Urothelium cell line (cell line): ENCODE measurements around the gene DCLK2.
"Not testable (repeated sequence)": the region's sequence is repeated elsewhere in the genome, so short reads cannot be mapped to it uniquely, and the experiment has no call there.

Experiments used
- DNase-seq: peaks from one replicate; pipeline ENCODE4 v3.0.0; 2011; ENCODE audit warnings: low spot score, mixed read lengths
- FAIRE-seq: peaks from 2 replicates; lab custom pipeline; 2011; peaks lifted over from hg19 to GRCh38; lab: Jason Lieb, UNC

The DCLK2 gene

DNA sequence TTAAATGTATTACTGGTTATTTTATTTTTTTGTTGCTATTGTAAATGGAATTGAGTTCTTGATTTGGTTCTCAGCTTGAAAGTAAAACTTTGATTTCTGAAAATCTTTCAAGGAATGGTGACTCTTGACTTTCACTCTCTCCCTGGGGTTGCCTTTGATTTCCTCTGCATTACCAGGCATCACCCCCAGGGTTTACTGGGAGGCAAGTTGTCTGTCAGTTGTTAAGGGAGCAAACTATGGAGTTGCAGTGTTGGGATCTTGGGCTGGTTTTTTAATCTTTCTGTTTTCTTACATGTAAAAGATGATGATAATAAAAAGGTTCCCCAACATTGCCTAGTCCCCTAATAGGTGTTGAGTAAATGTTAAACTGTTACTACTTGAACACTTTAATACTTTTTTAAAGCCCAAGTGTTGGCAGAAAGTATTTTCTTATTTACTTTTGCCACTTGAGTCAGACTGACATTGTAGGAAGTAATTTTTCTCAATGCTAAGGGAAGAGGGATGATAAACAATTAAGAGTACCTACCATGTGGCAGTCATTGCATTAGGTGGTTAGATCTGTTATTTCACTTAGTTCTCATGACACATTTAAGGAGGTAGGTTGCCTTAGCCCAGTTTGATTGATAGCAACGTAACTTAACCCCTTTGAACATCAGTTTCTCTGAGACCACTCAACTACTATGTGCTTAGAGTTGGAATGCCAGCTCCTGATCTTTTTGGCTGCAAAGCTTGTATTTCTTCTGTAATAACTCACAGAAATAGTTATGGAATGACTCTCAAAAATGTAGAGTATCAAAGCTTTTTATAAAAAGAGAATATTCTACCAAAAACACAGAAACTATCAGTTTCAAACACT lies 67.1 kb downstream of the DCLK2 start:
- FAIRE-seq = no peak
- no peak for DNase-seq

DNA sequence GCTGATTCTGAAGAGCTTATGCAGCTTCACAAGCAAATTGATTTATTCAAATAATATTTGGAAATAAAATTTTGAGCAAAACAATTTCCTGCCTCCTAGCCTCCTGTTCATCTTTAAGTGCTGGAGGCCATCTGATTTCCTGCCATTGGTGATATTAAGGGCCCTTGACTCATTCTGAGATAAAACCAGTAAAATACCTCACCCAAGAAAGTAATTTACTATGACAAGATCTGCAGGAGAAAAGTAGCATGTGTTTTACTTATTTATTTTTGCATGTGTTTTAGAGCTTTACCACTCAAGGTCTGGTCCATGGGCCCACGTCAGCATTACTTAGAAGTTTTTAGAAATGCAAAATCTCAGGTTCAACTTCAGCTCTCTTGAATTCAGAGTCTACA lies 67.7 kb downstream of the DCLK2 start:
- DNase-seq = no peak
- FAIRE-seq = no peak

DNA sequence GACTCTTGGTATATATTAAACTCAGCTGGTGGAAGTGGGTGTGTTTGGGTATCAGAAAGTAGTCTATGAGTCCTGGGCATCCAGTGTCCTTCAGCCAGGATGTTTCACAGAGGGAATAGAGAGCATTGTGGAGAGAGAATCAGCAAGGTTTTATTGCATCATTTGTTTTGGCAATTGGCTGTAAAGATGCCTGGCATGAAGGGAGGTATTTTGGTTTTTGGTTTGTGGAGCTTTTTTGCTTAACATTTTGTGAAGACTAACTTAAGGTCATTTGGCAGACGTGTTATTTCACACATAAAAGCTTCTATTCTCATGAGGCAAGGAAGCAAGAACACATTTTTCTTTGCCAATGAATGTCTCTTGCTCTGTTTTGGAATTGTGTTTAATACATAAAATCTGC lies 71.1 kb downstream of the DCLK2 start:
- FAIRE-seq = no peak
- DNase-seq = no peak

DNA sequence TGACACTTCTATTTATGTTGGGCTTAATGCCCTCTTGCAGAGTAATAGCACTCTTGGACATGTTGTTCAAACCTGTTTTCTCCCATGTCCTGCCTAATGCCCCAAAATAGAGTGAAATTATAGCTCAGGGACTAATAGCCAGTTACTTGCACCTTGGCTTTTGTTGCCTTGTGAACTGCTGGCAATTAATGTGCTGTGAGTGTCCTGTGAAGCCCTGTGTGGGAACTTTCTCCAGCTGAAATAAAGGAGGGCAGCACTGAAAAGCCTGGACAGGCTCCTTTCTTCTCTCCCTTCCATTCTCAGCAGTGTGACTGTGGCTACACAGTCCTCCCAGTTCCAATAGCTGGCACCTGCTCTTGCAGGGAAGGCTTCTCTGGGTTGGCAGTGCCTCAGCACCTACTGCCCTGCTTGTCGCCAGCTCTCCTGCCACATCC lies 72.4 kb downstream of the DCLK2 start:
- no peak for DNase-seq
- no peak for FAIRE-seq

DNA sequence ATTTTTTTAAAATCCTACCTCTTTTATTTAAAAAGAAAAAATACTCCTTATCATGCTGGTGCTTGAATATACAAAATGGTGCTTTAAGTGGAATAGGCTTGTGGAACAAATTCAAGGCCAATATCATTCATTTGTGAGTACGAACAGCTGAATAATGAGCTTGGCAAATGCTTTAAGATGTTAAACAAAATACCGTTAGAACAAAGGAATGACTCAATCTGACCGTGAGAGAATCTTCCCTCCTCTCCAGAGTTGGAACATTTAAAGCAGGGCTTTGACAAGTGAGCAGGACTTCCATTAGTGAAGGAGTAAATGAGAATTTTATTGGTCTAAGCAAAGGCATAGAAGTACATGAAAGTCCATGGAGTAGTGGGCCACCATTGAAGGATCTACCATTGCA lies 74.5 kb downstream of the DCLK2 start:
- no peak for DNase-seq

DNA sequence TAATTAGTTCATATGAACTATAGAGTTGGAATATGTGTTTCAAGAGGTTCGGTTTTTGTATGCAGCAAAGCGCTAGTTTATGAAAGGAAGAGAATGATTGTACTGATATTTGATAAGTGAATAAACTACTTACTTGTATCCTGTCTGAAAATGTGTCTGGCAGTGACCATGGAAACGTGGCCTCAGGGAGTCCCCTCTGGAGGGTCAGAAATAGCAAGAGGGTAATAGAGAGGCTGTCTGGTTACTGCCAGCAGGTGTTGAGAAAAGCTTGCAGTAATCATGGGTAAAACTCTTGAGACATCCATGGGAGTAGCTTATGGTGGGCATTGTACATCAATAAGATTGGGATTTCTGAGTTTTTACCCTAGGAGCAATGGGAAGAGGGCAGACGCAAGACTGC lies 77.1 kb downstream of the DCLK2 start:
- DNase-seq (no peak), FAIRE-seq (no peak)

More for the DNA sequence above, 74.5 kb downstream of the DCLK2 start:
- FAIRE-seq = no peak

DNA sequence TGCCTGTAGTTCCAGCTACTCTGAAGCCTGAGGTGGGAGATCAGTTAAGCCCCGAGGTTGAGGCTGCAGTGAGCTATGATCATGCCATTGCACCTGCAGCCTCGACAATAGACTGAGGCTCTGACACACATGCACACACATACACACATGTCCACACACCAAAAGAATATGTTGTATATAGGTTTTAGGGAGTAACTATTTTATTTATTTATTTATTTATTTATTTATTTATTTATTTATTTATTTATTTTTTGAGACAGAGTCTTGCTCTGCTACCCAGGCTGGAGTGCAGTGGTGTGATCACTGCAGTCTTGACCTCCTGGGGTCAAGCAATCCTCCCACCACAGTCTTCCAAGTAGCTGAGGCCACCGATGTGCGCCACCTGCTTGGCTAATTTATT lies 78.3 kb downstream of the DCLK2 start:
- FAIRE-seq = no peak
- DNase-seq = no peak

DNA sequence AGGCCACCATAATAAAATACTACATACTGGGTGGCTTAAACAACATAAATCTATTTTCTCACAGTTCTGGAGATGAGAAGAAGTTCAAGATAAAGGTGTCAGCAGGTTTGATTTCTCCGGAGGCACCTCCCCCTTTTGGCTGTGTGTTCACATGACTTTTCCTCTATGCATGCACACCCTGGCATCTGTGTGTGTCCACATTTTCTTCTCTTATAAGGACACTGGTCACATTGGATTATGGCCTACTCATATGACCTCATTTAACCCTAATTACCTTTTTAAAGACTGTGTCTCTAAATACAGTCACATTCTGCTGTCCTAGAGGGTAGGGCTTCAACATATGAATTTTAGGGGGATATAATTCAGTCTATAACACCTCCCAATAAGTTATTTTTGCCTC lies 79.8 kb downstream of the DCLK2 start:
- DNase-seq = no peak
- no peak for FAIRE-seq

DNA sequence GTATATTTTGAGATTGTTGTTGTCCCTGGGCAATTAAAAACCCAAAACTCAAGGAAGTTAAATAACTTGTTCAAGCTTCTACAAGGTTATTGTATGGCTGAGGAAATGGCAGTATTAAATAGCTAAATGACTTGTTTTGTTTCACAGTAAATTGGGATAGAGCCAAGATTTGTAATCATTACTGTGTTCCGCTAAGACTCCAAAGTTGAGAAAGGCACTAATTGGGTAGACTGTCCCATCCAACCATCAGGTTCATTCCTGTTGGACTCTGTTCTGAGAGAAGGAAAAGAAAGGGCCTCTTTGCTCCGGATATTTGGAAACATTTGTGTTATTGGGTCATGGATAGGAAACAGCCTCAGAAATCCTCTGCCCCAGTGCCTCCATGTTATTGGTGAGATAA lies 82.2 kb downstream of the DCLK2 start:
- no peak for FAIRE-seq

DNA sequence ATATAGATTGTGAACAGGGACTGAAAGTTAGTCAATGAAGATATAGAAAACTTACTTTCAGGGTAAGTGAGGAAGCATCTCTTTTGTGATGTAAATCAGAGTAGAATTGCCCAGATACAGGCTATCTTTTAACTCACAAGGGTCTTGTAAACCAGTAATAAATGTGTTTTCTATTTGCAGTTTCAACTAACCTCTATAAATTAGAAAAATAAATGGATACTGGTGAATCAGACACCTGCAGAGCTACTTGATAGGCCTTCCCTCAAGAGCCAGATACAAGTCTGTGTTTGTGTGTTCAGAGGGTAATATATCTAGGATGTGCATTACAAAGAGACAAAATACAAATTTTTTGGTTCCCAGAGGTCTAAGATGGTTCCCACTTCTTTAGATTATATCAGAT lies 82.9 kb downstream of the DCLK2 start:
- FAIRE-seq = no peak
- no peak for DNase-seq

More for the DNA sequence above, 82.2 kb downstream of the DCLK2 start:
- no peak for DNase-seq

DNA sequence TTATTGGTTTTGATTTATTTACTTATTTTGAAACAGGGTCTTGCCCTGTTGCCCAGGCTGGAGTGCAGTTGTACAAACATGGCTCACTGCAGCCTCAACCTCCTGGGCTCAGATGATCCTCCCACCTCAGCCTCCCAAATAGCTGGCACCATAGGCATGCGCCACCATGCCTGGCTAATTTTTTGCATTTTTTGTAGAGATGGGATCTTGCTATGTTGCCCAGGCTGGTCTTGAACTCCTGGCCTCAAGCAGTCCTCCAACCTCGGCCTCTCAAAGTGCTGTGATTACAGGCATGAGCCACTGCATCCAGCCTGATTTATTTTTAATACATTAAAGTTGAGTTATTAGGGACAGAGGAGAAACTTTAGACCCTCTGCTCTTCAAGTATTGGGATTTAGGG lies 83.8 kb downstream of the DCLK2 start:
- not testable (repeated sequence) for FAIRE-seq, DNase-seq

DNA sequence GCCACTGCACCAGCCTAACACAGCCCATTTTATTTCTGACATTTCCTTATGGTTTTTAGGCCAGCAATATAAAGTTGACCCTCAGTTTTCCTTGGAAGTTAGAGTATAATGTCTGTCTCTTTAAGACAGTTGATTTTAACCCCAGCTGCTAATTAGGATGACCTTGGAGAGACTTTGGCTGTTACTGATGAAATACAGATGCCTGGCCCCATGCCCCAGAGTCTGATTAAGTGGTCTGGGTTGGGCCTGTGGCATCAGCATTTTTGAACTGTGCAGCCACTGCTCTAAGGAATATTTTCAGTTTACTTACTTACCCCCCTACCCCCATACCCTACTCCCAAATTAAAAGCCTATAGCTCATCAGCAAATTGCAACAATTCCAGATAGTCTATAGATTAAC lies 85.8 kb downstream of the DCLK2 start:
- no peak for FAIRE-seq

DNA sequence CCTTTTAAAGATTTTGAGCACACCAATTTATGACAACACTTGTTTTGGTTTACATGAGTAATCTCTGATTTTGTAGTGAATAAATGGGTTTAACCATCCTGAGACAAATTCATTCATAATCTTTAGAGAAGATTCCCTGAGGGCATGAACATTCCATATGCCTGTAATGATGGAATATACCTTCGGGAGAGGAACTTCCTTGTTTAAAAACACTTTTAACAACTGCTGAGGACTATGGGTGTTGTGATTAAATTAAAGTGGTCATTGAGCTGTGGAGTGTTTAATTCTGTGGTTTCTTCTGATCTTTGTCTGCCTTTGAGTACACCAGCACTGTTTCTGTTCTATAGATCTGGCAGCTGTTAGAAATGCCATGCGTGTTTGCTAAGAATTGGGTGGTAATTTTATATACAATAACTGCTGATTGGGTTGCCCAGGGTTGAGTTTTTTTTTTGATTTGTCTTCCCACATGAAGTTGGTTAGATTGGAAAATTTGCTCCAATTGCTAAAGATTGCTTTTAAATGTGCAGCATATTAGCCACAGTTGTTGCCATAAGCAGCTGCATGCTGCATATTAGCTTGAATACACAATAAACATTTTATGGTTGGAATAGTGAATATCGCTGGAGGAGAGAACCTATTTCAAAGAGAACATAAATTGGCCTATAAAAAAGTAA lies 86.8 kb downstream of the DCLK2 start:
- FAIRE-seq = no peak
- DNase-seq = no peak

More for the DNA sequence above, 85.8 kb downstream of the DCLK2 start:
- no peak for DNase-seq

DNA sequence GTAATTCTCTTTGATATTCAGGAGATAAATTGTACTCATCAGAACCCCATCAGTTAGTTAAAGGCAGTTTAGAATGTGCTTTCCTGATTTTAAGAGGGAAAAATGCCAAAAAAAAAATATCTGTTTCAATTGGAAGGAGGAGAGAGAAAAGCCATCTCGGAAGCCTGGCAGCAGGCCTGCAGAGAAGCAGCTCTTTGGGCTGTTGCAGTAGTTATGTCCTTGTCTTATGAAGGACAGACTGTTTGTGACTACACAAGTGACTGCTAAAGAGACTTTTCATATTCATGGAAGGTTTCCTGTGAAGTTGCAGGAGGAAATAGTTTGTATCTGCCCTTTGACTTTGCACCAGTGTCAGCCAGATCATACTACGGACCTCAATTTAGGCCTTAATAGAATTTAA lies 88.8 kb downstream of the DCLK2 start:
- FAIRE-seq = no peak
- DNase-seq = no peak

DNA sequence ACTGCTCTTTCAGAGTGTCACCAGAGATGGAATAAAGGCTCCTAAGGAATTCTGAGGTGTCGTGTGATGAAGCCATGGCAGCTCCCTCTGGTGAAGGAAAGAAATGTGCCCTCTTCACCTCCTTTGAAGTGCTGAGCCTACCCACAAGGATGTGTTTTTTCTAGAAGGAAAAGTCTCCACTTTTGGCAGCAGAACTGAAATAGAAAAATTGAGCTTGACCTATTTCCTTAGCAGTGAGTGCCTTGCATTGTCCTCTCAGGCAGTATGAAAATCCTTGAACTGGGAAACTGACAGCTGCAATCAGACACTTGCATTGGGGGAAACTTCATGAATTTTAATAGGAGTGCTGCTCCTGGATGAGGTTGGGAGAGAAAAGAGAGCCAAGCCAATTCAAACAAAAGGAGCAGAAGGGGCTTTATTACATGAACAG lies 95.2 kb downstream of the DCLK2 start:
- no peak for DNase-seq
- FAIRE-seq = no peak

DNA sequence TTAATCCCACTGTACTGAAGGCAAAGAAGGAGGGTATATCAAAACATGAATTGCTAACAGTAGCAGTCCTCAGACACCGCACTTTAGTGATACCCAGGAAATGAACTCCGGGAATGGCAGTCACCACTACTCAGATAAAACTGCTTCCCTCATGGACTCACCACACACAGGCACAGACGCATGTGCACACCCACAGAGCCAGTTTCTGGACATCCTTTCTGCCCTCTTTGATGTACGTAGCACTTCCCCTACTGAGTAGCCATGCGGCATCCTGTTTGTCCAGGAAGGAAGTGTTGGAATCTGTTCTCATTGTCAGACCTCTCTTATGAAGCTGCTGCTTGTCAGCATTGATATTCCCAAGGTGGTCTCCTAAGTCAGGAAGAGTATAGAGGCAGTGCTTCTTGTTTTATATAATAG lies 95.7 kb downstream of the DCLK2 start:
- DNase-seq (no peak), FAIRE-seq (no peak)

DNA sequence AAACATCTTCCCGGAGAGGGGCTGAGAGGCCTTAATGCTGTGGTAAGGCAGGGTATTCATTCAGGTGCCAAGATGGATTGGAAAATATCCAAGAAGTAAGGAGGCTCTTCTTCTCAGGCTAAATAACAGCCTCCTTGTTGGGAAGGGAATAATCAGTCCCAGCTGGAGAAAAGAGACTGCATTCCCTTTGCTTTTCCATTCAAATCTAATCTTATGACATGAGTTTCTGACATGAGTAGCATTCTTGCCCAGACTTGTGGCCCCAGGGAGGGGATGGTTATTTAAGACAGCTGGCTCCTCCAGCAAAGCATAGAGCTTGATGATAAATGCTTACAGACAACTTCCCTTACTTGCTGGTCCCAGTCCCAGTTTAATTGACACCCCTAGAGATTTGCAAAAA lies 98.3 kb downstream of the DCLK2 start:
- FAIRE-seq (no peak), DNase-seq (no peak)

DNA sequence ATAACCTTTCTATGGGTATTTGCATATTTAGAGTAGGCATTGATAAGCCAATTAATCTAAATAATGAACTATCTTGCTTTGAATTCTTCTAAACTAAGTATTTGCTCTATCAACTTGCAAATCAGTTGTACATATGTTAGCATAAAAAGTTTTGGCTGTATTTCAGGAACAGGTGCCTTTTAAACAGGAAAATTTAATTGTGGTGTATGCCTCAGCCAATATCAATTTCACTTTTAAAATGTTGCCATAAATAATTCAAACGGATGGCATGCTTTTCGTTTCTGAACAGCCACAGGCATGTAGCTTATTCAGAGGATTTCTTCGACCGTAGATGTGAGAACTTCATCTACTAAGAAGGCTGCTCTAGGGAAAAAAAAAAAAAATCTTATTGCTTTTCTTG lies 99.9 kb downstream of the DCLK2 start:
- no peak for DNase-seq
- no peak for FAIRE-seq

DNA sequence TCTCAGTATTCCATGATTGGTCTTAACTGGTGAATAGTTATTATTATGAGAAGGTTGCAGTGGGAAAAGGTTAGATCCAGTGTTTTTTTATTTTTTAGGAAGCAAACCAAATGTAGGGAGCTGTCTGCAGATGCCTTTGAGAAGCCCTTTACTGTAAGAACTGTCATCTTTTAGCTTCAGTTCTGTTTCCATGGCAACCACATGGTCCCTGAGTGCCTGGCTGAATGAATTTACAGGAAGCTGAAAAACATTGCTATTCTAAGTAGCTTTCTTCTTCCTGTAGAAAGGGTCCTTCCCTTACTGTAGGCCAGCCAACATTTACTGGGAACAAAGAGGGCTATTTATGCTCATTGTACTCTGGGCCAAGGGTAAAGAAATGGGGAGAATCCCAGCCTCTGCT lies 103.3 kb downstream of the DCLK2 start:
- FAIRE-seq (no peak), DNase-seq (no peak)

DNA sequence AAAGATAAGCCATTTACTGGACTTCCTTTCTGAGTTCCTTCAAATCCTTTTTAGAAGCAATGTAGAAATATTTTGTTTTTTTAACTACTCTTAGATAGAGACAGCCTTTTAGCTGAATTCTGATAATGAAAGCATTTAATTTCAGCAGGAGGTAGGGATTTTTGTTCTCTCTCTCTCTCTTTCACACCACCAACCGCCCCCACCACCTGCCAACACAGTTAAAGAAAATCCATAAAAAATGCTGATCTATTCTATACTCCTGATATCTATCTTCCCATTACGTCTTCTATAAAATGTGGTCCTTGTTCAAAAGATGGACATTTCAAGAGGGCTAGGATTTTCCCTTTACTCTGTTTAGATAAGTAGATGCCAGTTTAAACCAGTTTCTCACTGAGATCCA lies 104.5 kb downstream of the DCLK2 start:
- DNase-seq (no peak), FAIRE-seq (no peak)

DNA sequence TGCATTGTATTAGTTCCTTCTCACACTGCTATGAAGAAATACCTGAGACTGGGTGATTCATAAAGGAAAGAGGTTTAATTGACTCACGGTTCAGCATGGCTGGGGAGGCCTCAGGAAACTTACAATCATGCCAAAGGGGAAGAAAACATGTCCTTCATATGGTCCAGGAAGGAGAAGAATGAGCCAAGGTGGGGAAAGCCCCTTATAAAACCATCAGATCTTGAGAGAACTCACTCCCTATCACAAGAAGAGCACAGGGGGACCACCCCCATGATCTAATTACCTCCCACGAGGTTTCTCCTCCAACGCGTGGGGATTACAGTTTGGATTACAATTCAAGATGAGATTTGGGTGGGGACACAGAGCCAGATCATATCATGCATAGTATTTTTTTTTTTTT lies 106.8 kb downstream of the DCLK2 start:
- not testable (repeated sequence) for FAIRE-seq, DNase-seq

DNA sequence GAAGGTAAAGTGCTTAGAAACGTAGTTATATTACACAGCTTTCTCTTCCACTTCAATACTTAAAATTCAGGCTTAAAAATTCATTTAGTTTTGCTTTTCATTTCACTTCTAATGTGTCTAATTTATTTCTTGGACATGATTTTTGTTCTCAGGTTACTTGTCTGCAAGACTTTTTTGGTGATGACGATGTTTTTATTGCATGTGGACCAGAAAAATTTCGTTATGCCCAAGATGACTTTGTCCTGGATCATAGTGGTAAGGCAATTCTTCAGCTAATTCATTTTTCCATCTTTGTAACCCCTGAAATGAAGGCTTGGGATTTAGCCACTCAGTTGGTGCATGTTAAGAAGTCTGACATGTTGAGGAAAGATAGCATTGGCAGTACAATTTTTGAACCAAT lies 114.7 kb downstream of the DCLK2 start:
- FAIRE-seq = no peak
- no peak for DNase-seq
